ENCODE data around the gene IGSF9B. TPM values are rescaled to one million over a fixed set of nuclear protein-coding genes. Genes with fewer than 3 reads are reported as not detected.
A peak's percentile ranks its signal among the peaks of the same experiment; 100 is the strongest.

IGSF9B gene
- total and polyA plus RNA-seq, 11 donors = 14.6 to 78.5 (median 38.3) TPM

DNA sequence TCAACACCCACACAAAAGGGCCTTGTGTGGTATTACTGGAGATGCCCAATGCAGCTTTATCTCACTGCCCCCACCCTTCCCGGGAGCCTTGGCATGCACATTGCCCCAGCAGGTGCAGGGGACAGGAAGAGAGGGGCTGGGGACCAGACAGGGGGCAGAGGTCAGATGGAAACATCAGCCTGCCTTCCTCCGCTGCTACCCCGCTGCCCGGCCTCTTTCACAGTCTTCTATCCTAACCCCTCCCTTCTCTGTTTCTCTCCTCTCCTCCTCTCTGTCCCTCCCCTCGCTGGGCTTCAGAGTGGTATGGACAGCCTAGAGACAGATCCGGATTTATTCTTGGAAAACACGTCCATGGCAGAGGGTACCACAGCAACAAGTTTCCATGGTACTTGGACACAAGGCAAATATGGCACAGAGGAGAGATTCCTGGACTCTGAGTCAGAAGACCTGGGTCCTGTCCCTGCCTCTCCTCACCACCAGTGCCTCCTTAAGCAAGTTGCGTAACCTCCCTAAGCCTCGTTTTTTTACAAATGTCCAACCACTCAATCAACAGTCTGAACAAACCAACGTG is 8.3 kb upstream of the IGSF9B start:
- peak in 2 of 4 donors; percentile 46 to 64 for ATAC-seq
- WGBS, 4 donors = 77 to 83% (median 78%) methylated on average over 10 of the region's 10 CpGs

DNA sequence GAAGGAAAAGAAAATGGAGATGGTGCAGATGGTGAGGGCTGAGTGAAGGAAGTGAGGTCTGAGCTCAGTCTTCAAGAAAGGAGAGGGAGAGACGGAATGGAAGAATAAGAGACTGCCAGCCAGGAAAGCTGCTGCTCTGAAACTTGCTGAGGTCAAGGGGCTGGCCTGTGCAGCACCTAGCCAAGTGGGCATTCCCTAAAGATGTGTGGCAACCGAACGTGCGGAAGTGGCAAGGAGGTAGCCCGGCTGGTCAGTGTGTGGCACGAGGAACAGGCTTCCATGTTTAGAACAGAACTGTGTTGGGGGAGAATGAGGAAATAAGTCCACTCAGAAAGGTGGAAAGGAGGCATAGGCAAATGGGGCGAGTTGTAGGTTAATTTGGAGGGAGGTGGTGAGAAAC is 7.6 kb upstream of the IGSF9B start:
- intact Hi-C loops (cut with DNase I) = loop anchor here in 1 of 10 donors (10.0 kb wide), 1 partner anchor 170 kb away; no protein-coding TSS in a partner anchor
- 87 to 93% (median 92%) methylated on average over 7 of the region's 7 CpGs for WGBS, 4 donors
- ATAC-seq (no peak), DNase-seq (peak in 1 of 5 donors; percentile 28)
- Histone ChIP-seq H3K27me3 (no peaks in the 10 kb centered on the region), H3K27ac (peak overlapping the region in 1 of 12 donors; percentile 25), H3K4me3 (no peak overlapping the region), H3K36me3 (no peaks in the 10 kb centered on the region), H3K9me3 (no peaks in the 10 kb centered on the region), H3K4me1 (peaks cover 0 to 10% (median 3%) of the 10 kb centered on the region in 12 donors)
- no peak for TF ChIP-seq POLR2A (IDR thresholded peaks at IDR 0.05)
- TF ChIP-seq, protein P1, sequence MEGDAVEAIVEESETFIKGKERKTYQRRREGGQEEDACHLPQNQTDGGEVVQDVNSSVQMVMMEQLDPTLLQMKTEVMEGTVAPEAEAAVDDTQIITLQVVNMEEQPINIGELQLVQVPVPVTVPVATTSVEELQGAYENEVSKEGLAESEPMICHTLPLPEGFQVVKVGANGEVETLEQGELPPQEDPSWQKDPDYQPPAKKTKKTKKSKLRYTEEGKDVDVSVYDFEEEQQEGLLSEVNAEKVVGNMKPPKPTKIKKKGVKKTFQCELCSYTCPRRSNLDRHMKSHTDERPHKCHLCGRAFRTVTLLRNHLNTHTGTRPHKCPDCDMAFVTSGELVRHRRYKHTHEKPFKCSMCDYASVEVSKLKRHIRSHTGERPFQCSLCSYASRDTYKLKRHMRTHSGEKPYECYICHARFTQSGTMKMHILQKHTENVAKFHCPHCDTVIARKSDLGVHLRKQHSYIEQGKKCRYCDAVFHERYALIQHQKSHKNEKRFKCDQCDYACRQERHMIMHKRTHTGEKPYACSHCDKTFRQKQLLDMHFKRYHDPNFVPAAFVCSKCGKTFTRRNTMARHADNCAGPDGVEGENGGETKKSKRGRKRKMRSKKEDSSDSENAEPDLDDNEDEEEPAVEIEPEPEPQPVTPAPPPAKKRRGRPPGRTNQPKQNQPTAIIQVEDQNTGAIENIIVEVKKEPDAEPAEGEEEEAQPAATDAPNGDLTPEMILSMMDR (IDR thresholded peaks at IDR 0.05) = no peak

More for the DNA sequence above, 8.3 kb upstream of the IGSF9B start:
- H3K9me3 ChIP-seq = no peaks in the 10 kb centered on the region
- DNase-seq = peak in 1 of 5 donors; percentile 30
- H3K4me1 ChIP-seq = peaks cover 0 to 10% (median 3%) of the 10 kb centered on the region in 12 donors
- intact Hi-C loops (cut with DNase I) = loop anchor here in 3 of 10 donors (5.0 to 10.0 kb wide), 3 partner anchors 72 to 170 kb away; no protein-coding TSS in a partner anchor
- H3K27me3 ChIP-seq = peaks cover 0 to 5% (median 0%) of the 10 kb centered on the region in 9 donors
- peak overlapping the region in 1 of 12 donors; percentile 25 for H3K27ac ChIP-seq
- no peak overlapping the region for H3K4me3 ChIP-seq
- H3K36me3 ChIP-seq = no peaks in the 10 kb centered on the region
- TF ChIP-seq POLR2A (IDR thresholded peaks at IDR 0.05) = no peak
- TF ChIP-seq, protein P1 (IDR thresholded peaks at IDR 0.05) = no peak

DNA sequence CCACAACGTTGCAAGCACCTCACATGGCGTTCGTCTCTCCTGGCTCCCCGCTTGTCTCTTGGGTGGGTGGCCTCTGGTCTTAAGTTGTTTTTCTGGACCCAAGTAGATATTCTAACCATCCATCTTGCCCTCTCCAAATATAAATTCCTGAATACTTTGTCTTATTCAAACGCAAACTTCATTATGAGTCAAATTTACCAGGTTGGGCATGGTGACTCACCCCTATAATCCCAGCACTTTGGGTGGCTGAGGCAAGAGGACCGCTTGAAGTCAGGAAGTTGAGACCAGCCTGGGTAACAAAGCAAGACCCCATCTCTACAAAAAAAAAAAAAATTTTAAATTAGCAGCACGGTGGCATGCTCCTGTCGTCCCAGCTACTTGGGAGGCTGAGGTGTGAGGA is 5.1 kb upstream of the IGSF9B start:
- peak in 1 of 5 donors; percentile 7 for DNase-seq
- Histone ChIP-seq H3K27me3 (peaks cover 0 to 16% (median 0%) of the 10 kb centered on the region in 9 donors), H3K4me3 (no peak overlapping the region), H3K36me3 (no peaks in the 10 kb centered on the region), H3K27ac (no peak overlapping the region), H3K4me1 (peaks cover 0 to 10% (median 6%) of the 10 kb centered on the region in 12 donors), H3K9me3 (no peaks in the 10 kb centered on the region)
- ATAC-seq = no peak
- intact Hi-C loops (cut with DNase I) = loop anchor here in 1 of 10 donors (10.0 kb wide), 1 partner anchor 173 kb away; no protein-coding TSS in a partner anchor
- 91 to 93% (median 92%) methylated on average over 8 of the region's 8 CpGs for WGBS, 4 donors
- no peak for TF ChIP-seq POLR2A (IDR thresholded peaks at IDR 0.05)
- TF ChIP-seq, protein P1 (IDR thresholded peaks at IDR 0.05) = no peak

DNA sequence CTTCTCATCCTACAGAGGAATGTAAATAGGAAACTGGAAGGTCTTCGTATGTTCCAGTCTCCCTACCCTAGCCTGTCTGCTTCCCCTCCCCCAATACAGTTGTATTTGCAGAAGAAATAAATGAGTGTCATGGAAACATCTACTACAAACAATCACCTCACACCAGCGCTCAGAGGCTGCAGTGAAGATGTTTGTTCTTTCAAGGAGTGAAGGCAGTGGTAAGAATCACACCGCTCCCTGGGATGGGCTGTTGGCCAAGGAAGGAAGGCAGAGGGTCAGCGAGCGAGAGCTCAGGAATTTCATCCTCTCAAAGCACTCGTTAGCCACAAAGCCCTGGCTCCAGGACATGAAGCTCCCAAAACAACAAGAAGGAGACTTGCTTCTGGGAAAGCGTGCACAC is 1.1 kb upstream of the IGSF9B start:
- Histone ChIP-seq H3K27me3 (peaks cover 0 to 48% (median 3%) of the 10 kb centered on the region in 9 donors), H3K36me3 (no peaks in the 10 kb centered on the region), H3K27ac (peak overlapping the region in 1 of 12 donors; percentile 91), H3K4me1 (peaks cover 0 to 45% (median 22%) of the 10 kb centered on the region in 12 donors), H3K9me3 (no peaks in the 10 kb centered on the region), H3K4me3 (no peak overlapping the region)
- intact Hi-C loops (cut with DNase I) = loop anchor here in 3 of 10 donors (5.0 to 10.0 kb wide), 3 partner anchors 77 to 267 kb away; partner anchors contain the start of genes NCAPD3 (in 1 of the 3) and VPS26B (in 1 of the 3)
- TF ChIP-seq POLR2A (IDR thresholded peaks at IDR 0.05) = no peak
- TF ChIP-seq, protein P1 (IDR thresholded peaks at IDR 0.05) = no peak
- 36 to 46% (median 44%) methylated on average over 7 of the region's 7 CpGs for WGBS, 4 donors
- ATAC-seq (no peak), DNase-seq (peak in 2 of 5 donors; percentile 15 to 55)

Data from heart left ventricle (tissue), 16 donors.